C1 segment of cervical spinal cord (tissue), 14 donors: Measurements from ENCODE around the gene AMT.

Source experiments
- DNase-seq, 14 donors: peaks; one replicate each; lab custom pipeline; 2025; lab: John Stamatoyannopoulos, UW

AMT gene, protein sequence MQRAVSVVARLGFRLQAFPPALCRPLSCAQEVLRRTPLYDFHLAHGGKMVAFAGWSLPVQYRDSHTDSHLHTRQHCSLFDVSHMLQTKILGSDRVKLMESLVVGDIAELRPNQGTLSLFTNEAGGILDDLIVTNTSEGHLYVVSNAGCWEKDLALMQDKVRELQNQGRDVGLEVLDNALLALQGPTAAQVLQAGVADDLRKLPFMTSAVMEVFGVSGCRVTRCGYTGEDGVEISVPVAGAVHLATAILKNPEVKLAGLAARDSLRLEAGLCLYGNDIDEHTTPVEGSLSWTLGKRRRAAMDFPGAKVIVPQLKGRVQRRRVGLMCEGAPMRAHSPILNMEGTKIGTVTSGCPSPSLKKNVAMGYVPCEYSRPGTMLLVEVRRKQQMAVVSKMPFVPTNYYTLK

DNA sequence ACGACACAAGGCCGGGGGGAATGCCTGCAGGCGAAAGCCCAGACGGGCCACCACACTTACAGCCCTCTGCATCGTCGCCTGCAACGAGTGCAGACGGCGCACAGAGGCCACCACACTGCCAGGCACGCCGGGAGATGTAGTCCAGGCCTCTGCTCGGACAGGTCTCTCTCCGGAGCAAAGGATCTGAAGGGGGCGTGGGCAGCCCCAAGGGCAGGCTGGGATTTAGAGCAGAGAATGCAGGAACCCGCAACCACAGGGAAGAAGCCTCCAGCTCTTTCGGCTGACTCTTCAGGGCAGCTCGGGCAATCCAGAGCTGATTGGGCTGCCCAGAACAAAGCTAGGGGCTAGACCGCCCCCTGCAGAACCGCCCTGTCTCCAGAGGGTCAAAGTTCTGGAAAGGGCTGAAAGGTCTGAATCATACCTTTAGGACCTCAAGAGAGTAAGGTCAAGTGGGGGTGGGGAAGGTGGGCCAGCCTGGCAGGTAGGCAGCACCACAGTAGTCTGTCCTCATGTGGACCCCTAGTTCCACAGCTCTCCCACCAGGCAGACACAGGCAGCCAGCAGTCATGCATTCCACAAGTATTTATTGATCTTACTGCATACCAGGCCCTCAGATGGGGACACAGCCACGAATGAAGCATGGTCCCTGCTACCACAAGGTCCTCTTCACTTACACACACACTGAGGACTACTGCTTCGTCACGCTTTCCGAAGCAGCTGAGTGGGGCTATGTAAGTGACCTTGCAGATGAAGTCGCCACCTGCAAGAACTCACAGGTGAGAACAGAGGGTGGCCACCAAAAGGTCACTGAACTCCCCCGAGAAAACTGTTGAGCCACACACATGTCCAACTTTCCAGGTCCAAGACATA, at the start of gene AMT:
AMT (minus strand) TSS at position 95 of the 870 bp plus-strand sequence; CDS start at position 72, 23 bp downstream.
- DNase-seq: peak in 5 of 14 donors; percentile 27 to 75 (median 38)

DNA sequence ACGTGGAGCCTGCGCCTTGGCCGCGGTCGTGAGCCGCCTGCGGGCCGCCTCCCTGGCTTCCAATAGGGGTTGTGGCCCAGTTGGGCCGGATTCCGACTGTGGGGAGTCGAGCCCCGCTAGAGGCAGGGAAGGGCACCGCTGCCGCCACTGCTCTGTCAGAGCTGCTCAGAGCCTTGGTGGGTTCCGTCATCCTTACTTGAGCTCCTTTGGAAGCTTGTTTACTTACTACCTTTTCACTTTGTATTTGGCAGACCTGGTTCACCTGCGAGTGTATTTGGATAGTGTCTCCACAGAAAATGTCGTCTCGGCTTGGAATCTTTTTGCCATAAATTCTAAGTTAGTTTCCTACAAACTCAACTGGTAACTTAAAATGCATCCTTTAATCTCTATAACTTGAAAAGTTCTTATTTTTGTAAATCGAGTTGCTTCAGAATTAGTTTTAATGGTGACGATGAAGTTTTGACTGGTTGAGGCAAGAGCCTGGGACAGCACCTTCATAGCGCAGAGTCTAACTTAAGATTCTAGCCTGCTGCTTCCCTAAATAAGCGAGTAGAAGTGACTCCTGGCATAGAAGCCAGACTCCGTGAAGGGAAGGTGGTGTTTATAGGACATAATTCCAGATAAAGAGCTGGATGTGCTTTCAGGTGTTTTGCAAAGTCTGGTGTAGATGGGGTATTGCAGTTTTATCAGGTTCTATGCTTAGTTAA, 48.6 kb upstream of the AMT start:
- peak in 1 of 14 donors; percentile 52 for DNase-seq

DNA sequence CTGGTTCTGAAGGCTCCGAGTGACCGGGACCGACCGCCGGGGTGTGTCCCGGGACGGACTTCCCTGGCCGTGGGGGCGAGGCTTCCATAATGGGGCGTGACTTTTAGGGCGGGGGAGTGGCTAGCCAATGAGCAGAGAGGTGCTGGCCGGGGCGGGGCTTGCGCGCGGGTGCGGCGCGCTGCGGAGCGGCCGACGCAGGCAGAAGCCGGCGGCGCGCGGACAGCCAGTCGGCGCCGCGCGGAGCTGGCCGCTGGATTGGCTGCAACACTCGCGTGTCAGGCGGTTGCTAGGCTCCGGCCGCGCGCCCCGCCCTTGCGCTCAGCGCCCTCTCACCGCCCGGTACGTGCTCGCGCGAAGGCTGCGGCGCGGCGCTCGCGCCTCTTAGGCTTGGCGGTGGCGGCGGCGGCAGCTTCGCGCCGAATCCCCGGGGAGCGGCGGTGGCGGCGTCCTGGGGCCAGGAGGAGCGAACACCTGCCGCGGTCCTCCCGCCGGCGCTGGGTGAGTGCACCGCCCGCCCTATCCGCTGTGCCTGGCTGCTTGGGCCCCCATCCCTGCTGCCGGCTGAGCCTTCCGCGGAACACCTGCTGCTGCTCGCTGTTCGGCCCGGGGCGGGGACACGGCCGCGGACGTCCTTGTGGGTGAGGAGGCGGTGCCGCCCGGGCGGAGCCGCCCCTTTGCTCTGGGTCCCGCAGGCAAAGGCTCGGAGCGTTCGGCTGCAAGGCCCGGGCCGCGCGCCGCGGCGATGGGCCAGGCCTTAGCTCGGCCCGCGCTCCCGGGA, 47.9 kb upstream of the AMT start, which contains the start of gene DAG1:
DAG1 (plus strand) TSS at position 332 of the 778 bp plus-strand sequence. CDS start 40,268 bp downstream, outside the sequence.
- DNase-seq: peak; percentile 81 to 96 (median 94)

DNA sequence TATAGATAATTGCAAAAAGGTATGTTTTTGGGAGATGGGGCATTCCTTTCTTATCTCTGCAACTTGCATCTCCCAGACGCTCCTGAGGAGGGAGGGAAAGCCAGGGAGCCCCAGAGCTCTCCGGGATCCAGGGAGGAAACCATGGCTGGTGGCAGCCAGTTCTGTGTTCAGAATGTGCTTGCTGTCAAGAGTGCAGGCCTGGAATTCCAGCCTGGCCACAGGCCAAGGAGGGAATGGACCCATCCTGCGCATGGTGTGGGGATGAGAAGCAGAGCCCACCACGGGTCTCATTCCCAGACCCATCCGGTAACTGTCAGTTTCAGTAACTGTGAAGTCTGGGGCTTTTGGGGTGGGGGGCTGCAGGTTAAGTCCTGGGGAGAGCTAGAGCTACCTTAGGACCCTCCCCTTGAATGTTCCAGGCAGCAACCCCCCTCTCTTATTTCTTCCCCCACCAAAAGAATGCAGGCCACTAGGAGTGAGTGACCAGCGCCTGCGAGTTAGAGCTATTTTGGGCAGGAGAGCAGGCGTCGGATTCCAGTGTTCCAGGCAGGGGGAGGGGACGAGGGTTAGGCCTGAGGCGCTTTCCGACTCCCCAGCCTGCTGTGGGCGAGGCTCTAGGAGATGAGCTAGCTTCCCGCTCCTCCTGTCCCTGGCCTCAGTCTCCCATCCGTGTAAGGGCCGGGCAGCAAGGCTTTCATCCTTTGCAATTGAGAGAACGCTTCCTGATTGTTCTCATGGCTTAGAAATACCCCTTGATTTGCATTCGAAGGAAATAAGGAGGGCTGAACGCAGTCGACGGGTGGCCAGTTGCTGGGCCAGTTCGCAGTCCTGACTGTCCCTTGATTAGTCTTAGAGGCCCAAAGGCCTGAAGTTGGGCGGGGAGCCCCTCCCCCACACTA, 47.0 kb upstream of the AMT start:
- DNase-seq: peak in 5 of 14 donors; percentile 39 to 70 (median 63)

DNA sequence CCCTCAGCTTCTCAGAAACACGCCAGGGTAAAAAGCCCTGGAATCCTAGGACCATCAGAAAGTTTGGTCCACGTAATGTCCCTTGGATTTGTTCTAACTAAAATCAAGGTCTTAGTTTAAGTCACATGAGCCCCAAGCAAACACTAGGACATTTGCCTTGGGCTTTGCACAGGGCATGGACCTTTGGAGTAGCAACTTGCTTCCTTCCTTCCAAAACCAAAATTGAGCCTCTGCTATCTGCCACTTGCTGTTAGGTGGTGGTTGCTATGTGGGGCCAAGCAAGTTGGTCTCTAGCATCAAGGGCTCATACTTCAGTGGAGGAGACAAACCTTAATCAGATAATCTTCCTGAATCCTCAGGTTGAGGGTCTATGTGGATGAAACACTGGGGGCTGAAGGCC, 43.8 kb upstream of the AMT start:
- DNase-seq: no peak

DNA sequence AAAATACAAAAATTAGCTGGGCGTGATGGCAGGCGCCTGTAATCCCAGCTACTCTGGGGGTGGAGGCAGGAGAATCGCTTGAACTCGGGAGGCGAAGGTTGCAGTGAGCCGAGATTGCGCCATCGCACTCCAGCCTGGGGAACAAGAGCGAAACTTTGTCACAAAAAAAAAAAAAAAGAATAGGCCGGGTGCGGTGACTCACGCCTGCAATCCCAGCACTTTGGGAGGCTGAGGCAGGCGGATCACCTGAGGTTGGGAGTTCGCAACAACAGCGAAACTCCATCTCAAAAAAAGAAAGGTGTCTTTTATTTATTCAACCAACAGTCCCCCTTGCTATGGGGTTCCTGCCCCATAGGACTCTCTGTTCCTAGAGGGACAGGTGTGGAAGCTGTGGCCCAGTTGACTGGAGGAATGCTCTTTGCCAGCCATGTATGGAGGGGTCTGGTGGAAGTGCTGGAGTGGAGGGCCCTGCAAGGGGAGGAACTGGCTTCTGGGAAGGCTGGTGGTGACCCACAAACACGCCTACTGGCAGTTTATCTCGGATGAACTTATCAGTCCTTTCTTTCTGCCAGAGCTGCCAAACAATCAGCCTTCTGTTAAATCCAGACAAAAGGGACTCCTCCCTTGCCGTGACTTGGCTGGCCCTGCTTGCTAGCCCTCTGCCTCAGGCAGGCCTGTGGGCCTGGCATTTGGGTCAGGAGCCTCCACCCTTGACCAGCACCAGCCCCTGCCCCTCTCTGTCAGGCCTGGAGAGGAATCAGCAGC, 43.2 kb upstream of the AMT start:
- peak in 5 of 14 donors; percentile 3 to 30 (median 10) for DNase-seq

DNA sequence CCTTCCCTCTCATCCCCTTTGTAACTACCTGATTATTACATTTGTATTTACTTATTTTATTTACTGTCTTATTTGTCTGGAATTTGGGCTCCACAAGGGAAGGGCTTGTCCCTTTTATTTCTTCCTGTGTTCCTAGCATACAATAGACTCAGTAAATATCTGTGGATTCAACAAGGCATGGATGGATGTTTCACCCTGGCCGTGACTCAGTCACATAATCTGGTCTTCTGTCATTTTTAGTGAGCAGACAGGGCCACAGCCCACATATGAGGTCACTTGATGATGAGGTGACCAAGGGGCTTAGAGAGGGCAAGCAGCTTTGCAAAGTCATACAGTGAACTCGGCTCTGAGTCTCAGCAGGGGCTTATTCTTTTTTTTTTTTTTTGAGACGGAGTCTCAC, 39.9 kb upstream of the AMT start:
- DNase-seq: no peak

DNA sequence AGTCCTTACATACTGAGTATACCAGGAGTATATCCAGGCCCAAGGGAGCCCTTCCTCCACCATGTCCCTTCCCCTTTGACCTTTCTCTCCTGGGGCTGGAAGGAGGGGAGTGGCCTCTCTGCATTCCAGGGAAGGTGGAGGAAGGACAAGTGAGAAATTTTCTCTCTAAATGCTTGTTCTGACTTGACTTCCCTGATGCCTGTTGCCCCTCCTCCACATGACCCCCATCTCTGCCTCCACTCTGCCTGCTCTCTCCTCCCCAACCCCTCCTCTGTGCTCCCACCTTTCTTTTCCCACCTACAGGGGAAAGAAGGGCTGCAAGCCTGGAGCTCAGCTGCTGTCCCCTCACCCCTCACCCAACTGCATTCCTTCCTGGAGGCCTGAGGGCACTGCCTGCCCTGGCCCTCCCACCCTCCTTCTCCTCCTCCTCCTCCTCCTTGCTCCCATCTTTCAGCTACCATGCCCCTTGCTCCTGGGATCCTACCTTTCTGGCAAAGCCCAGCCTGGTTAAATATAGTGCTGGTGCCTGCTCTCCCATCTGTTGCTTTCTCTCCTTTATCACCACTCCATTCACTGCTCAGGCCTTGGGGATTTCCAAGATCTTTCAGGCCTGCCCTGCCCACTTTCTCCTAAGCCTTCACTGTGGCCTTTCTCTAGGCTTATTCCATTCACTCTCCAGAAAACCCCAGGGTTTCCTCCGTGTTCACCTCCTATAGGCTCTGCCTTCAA, 39.3 kb upstream of the AMT start:
- no peak for DNase-seq

DNA sequence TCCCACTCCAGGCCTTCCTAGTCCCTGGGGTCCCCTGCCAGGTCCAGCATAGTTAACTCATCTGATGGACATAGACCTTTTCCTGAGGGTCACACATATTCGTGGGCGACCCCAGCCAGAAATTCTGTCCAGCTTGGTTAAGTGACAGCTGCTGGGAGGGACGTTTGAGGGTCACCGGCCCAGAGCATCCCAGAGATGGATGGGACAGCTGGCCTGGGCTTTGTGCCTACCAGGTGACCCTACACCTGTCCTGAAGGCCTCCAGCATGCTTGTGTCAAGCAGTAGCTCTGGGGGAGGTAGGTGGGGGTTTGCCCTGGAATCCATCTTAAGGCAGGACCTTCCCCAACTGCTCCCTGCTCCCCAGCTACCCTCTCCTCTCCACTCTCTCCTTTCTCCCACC, 38.7 kb upstream of the AMT start:
- no peak for DNase-seq

DNA sequence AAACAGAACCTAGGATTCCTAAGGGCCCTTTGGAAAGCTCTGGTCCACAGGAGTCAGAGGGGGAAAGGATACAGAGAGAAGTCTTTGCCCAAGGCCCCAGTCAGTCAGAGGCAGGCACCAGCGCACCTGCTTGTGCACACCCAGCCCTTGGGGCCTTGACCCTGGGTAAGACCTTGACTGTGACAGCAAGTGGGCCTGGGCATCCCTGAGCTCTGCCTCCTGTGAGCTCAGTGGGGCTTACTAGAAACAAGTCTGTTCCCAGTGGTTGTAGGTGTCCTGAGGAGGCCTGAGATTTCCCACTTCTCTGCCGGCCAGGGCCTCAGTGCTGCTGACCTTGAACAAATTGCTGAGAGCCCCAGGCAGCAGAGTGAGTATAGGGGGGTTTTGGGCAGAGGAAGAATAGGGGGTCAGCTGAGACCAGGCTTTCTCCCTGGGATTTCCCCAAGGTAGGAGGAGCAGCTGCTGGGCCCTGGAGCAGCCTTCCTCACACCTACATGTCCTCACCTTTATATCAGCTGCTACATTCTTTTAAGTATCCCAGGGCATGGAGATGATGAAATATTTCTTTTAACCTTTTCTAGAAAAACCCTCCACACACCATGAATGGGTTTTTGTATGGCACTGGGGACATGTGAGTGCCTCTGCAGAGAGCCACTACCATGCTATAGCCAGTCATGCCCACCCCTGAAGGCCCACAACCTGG, 38.1 kb upstream of the AMT start:
- no peak for DNase-seq

DNA sequence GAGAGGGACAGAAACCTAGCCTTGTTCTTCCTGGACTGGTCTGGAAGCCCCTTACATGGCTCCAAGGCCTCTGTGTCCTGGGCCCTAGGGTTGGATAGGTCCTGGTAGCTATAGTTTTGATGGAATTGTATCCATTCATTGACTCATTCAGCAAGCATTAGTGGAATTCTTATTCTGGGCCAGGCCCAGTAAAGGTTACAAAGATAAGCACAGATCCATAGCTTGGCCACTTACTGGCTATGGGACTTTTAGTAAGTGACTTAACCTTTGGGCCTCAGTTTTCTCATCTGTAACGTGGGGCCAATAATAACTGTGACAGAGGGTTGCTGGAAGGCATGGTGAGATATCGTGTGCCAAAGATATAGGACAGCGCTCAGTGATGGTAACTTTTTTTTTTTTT, 34.2 kb upstream of the AMT start:
- no peak for DNase-seq

DNA sequence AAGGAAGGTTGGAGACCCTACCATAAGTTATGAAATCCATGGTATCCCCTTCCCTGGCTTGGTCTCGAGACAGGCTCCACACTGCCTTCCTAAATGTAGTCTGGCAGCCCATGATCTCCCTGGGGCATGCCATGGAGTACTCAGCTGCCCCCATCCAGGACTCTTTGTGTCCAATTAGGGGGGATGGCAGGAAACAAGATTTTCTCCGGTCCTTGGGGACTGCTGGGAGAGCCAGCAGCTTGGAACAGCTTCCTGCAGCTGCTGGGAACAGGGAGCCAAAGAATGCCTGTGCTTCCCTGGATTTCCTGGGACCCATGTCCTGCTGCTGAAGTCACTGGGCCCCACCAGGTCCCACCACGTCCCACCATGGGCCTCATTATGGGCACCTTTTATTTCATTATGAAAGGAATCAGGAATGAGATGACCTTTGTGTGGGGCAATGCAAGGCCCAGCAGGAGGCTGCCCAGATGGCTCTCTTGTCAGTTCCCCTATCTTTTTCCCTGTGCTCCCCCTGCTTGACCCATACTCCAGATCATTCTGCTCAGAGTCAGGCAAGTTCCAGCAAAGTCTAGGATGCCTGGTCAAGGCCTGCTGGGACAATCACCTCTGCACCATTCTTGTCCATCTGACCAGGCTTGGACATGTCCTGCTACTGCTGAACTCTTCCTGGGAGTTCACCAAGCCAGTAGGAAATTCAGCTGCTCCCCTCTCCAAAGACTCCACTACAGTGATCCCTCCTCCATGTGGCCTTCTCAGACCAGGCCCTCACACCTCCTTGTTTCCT, 32.8 kb upstream of the AMT start:
- DNase-seq: no peak

DNA sequence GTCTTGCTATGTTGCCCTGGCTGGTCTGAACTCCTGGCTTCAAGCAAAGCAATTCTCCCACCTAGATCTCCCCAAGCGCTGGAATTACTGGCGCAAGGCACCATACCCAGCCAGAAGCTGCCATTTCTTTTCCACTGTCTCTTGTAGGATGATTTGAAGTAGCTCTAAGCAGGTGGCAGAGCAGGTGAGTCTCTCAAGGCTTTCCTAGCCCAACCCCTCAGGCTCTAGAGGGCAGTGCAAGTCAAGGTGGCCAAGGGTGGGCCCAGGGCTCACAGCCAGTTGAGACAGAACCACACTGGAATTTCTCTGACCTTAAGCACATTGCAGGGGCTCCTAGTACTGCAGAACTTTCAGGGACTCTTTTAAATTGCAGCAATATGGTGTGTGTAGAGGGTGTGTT, 32.2 kb upstream of the AMT start:
- DNase-seq: no peak

DNA sequence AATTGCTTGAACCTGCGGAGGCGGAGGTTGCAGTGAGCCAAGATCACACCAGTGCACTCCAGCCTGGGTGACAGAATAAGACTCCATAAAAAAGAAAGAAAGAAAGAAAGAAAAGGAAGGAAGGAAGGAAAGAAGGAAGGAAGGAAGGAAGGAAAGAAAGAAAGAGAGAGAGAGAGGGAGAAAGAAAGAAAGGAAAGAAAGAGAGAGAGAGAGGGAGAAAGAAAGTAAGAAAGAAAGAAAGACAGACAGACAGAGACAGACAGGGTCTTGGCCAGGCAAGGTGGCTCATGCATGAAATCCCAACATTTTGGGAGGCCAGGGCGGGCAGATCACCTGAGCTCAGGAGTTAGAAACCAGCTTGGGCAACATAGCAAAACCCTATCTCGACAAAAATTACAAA, 31.3 kb upstream of the AMT start:
- DNase-seq: no peak

DNA sequence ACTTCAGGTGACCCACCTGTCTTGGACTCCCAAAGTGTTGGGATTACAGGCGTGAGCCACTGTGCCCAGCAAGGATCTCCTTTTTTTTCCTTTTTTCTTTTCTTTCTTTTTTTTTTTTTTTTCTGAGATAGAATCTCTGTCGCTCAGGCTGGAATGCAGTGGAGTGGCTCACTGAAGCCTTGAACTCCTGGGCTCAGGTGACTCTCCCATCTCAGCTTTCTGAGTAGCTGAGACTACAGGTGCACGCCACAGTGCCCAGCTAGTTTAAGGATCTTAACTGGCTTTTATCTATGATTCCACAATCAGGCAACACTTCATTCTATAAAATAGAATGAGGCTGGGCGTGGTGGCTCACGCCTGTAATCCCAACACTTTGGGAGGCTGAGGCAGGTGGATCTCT, 23.1 kb upstream of the AMT start:
- no peak for DNase-seq

DNA sequence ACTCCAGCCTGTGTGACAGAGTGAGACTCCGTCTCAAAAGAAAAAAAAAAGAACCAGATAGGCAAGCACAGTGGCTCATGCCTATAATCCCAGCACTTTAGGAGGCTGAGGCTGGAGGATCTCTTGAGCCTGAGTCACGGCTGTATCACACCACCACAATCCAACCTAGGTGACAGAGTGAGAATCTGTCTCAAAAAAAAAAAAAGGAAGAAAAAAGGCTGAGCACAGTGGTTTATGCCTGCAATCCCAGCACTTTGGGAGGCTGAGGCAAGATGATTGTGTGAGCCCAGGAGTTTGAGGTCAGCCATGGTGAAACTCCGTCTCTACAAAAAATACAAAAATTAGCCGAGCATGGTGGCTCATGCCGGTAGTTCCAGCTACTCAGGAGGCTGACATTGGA, 12.5 kb upstream of the AMT start:
- DNase-seq: no peak

DNA sequence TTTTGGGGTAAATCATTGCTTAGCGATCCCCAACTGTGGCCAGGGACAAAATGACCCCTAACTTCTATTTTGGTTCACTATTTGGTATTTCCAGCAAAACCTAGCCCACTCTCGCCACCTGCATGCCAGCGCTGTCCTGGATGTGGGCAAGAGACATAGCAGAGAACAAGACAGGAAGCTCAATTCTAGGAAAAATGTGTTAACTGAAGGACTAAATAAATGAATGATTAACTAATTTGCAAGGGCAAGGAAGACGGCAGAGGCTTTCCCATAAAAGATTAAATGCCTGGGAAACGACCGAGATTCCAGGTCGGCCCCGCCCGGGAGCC, 6.4 kb upstream of the AMT start:
- DNase-seq: no peak
